Pancreas (tissue), 10 donors: Measurements from ENCODE around the gene FRMD6. TPM values are rescaled to one million over a fixed set of nuclear protein-coding genes. Genes with fewer than 3 reads are reported as not detected.

Experiments
- ATAC-seq, 4 donors: fragments of 200-7000 bp; cut with Tn5 transposase; one replicate each; pipeline versions ENCODE4 v1.8.0 to v1.9.1; 2020; ENCODE audit warnings: mild to moderate bottlenecking in 4 of 4, moderate library complexity in 4 of 4
- DNase-seq, 6 donors: peaks; one replicate each; pipeline ENCODE4 v3.0.0-alpha.2; 2020
- FAIRE-seq: peaks from 2 replicates; lab custom pipeline; 2012; peaks lifted over from hg19 to GRCh38; lab: Jason Lieb, UNC
- H3K27ac ChIP-seq, 4 donors: fragments of 200-600 bp; sonication (generic); 1 replicate in 3 of 4; 2 replicates in 1 of 4; pipeline versions ENCODE4 v1.5.0 to v1.8.0; 2020
- H3K27me3 ChIP-seq, 4 donors: fragments of 200-600 bp; one replicate each; pipeline ENCODE4 v1.8.0; 2021
- H3K36me3 ChIP-seq, 3 donors: fragments of 200-600 bp; sonication (generic) in 1 of 3; one replicate each; pipeline versions ENCODE4 v1.5.0 to v1.8.0; 2020 to 2021
- H3K4me1 ChIP-seq, 3 donors: fragments of 200-600 bp; one replicate each; pipeline ENCODE4 v1.8.0; 2021
- H3K4me3 ChIP-seq, 4 donors: fragments of 200-600 bp; sonication (generic) in 2 of 4; one replicate each; pipeline versions ENCODE4 v1.5.0 to v1.8.0; 2020 to 2021
- H3K9me3 ChIP-seq, 4 donors: fragments of 200-600 bp; one replicate each; pipeline ENCODE4 v1.8.0; 2021
- WGBS, 2 donors: extraction: QIAGEN DNeasy Blood & Tissue Kit; methylation state at CpG; one replicate each; pipeline ENCODE4 v1.1.7; 2013; 5-methylcytosine and 5-hydroxymethylcytosine counted together
- intact Hi-C, 3 donors: fragments of 100-400 bp; cut with DNase I; formaldehyde crosslinking; loops; one replicate each; pipeline versions ENCODE4 v1.11.1 to v1.14.2; 2022
- polyA plus RNA-seq, 2 donors: library from polyadenylated mRNA; stranded (reverse); fragments of 200-250 nt; gene quantifications; one replicate each; pipeline ENCODE4 v1.2.3, GENCODE V29; 2013
- total RNA-seq, 6 donors: library from RNA; stranded (reverse); fragmentation: NEBNext Ultra II Directional in 4 of 6; extraction: Animal tissue kit (Norgen Biotek cat#: 25700) in 4 of 6; gene quantifications; one replicate each; pipeline versions ENCODE4 v1.2.1 to v1.2.4, GENCODE V29; 2021 to 2023
- TF ChIP-seq, protein P1 (sequence below), 4 donors: fragments of 200-600 bp; sonication (generic) in 3 of 4; IDR thresholded peaks; one replicate each; pipeline versions ENCODE4 v1.5.0 to v1.8.0; 2021; ENCODE audit warnings: antibody characterized with exemption in 4 of 4
- donor health status: healthy with polysubstance abuse.
- donor health status: DM: no; HTN: no; CAD: no; lungs with moderate emphysema.
- donor health status: DM: no; HTN: no; CAD: no.
- donor health status: control.
- donor health status: control.
- donor health status: Bipolar disorder and iron deficiency.
- donor health status: DM: yes; HTN: yes; CAD: no.
- donor health status: DM: no; HTN: no; CAD: no.
- donor health status: DM: no; HTN: no; CAD: no.
- donor health status: DM: yes; HTN: yes; CAD: no.

The FRMD6 gene
- total and polyA plus RNA-seq, 8 donors = 2.8 to 20.3 (median 5.2) TPM

DNA sequence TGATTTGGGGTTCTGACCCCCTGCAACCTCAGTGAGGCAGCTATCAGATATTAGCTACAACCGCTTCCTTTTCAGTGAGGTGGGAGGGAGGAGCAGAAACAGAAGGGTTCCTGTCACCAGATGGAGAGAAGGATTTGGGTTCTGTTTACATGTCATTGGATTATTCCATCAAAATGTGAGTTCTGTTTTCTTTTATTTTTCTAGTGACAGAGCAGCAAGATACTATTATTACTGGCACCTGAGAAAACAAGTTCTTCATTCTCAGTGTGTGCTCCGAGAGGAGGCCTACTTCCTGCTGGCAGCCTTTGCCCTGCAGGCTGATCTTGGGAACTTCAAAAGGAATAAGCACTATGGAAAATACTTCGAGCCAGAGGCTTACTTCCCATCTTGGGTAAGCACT lies 52.8 kb downstream of the FRMD6 start:
- no peaks in the 10 kb centered on the region for H3K27me3 ChIP-seq
- intact Hi-C loops = no loop called here
- H3K9me3 ChIP-seq = no peaks in the 10 kb centered on the region
- DNase-seq (no peak), ATAC-seq (no peak), FAIRE-seq (no peak)
- TF ChIP-seq, protein P1, sequence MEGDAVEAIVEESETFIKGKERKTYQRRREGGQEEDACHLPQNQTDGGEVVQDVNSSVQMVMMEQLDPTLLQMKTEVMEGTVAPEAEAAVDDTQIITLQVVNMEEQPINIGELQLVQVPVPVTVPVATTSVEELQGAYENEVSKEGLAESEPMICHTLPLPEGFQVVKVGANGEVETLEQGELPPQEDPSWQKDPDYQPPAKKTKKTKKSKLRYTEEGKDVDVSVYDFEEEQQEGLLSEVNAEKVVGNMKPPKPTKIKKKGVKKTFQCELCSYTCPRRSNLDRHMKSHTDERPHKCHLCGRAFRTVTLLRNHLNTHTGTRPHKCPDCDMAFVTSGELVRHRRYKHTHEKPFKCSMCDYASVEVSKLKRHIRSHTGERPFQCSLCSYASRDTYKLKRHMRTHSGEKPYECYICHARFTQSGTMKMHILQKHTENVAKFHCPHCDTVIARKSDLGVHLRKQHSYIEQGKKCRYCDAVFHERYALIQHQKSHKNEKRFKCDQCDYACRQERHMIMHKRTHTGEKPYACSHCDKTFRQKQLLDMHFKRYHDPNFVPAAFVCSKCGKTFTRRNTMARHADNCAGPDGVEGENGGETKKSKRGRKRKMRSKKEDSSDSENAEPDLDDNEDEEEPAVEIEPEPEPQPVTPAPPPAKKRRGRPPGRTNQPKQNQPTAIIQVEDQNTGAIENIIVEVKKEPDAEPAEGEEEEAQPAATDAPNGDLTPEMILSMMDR (IDR thresholded peaks at IDR 0.05) = no peak
- 83 to 88% methylated on average over 3 of the region's 3 CpGs for WGBS, 2 donors
- H3K36me3 ChIP-seq = peaks cover 0 to 6% (median 5%) of the 10 kb centered on the region in 3 donors
- no peak overlapping the region for H3K4me3 ChIP-seq
- H3K27ac ChIP-seq = no peak overlapping the region
- H3K4me1 ChIP-seq = no peaks in the 10 kb centered on the region

- Histone ChIP-seq H3K4me1 (no peaks in the 10 kb centered on the region), H3K27me3 (no peaks in the 10 kb centered on the region), H3K4me3 (no peak overlapping the region), H3K9me3 (no peaks in the 10 kb centered on the region), H3K36me3 (peaks cover 0 to 6% (median 5%) of the 10 kb centered on the region in 3 donors), H3K27ac (no peak overlapping the region)
- FAIRE-seq (no peak), DNase-seq (no peak), ATAC-seq (no peak)
- 61 to 76% methylated on average over 2 of the region's 2 CpGs for WGBS, 2 donors
- intact Hi-C loops = no loop called here
- TF ChIP-seq, protein P1 (IDR thresholded peaks at IDR 0.05) = no peak
These were observed 55.6 kb downstream of the FRMD6 start for GRCh38 chr14:51707327-51707726.

DNA sequence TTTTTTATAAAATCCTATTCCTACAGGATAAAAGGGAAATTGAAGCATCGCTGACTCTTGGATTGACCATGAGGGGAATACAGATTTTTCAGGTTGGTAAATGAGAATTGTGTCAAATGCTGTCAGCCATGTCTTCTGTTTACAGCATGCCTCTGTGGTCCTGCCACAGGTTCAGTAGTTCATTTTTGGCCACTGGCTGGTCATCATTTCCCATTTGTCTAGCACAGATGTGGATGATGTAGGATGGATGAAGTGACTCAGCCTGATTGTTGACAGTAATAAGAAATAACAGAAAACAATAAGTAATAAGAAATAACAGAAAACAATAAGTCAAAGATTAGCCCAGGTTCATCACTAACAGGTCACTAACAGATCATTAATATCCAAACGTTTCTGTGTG lies 59.8 kb downstream of the FRMD6 start:
- Histone ChIP-seq H3K4me3 (no peak overlapping the region), H3K4me1 (no peaks in the 10 kb centered on the region), H3K27ac (no peak overlapping the region), H3K36me3 (peaks cover 0 to 2% (median 0%) of the 10 kb centered on the region in 3 donors), H3K9me3 (no peaks in the 10 kb centered on the region), H3K27me3 (no peaks in the 10 kb centered on the region)
- TF ChIP-seq, protein P1 (IDR thresholded peaks at IDR 0.05) = no peak
- intact Hi-C loops = no loop called here
- DNase-seq (no peak), ATAC-seq (no peak), FAIRE-seq (no peak)
- 55 to 56% methylated on average over 2 of the region's 2 CpGs for WGBS, 2 donors

GRCh38 chr14:51715250-51715649 lies 63.5 kb downstream of the FRMD6 start:
- intact Hi-C loops = no loop called here
- no peaks in the 10 kb centered on the region for H3K36me3 ChIP-seq
- H3K4me3 ChIP-seq = no peak overlapping the region
- H3K27ac ChIP-seq = no peak overlapping the region
- no peak for DNase-seq
- FAIRE-seq = no peak
- no peaks in the 10 kb centered on the region for H3K9me3 ChIP-seq
- TF ChIP-seq, protein P1 (IDR thresholded peaks at IDR 0.05) = no peak
- ATAC-seq = no peak
- WGBS, 2 donors = 82 to 84% methylated on average over 7 of the region's 7 CpGs
- no peaks in the 10 kb centered on the region for H3K27me3 ChIP-seq
- no peaks in the 10 kb centered on the region for H3K4me1 ChIP-seq

- TF ChIP-seq, protein P1 (IDR thresholded peaks at IDR 0.05) = no peak
- no peaks in the 10 kb centered on the region for H3K4me1 ChIP-seq
- intact Hi-C loops = no loop called here
- H3K36me3 ChIP-seq = no peaks in the 10 kb centered on the region
- no peak overlapping the region for H3K27ac ChIP-seq
- DNase-seq (no peak), FAIRE-seq (no peak), ATAC-seq (no peak)
- no peak overlapping the region for H3K4me3 ChIP-seq
- H3K9me3 ChIP-seq = no peaks in the 10 kb centered on the region
- 73 to 74% methylated on average over 2 of the region's 2 CpGs for WGBS, 2 donors
- H3K27me3 ChIP-seq = no peaks in the 10 kb centered on the region
These were observed 64.0 kb downstream of the FRMD6 start for GRCh38 chr14:51715742-51716141.
